PC-9 (cell line): Measurements from ENCODE around the gene HCRT. TPM values are rescaled to one million over a fixed set of nuclear protein-coding genes. Genes with fewer than 3 reads are reported as not detected.

Source experiments
- BruUV-seq: library from RNA; stranded (reverse); fragments of 400-500 nt; replicated peaks from 2 replicates; lab custom pipeline; 2021; lab: Mats Ljungman, UMichigan
- CTCF ChIA-PET: fragments of 300-600 bp; sonication (Branson Sonifier 250); formaldehyde crosslinking; loops from one replicate; lab custom pipeline; 2022; ENCODE audit warnings: antibody characterized with exemption; lab: Charles Lee
- POLR2A ChIA-PET: fragments of 300-600 bp; sonication (Branson Sonifier 250); formaldehyde crosslinking; loops from one replicate; lab custom pipeline; 2022; ENCODE audit warnings: antibody characterized with exemption; ENCODE audit not compliant: unreplicated experiment; lab: Charles Lee
- DNase-seq, 2 experiments: peaks; one replicate each; pipeline versions ENCODE4 v3.0.0 to v3.0.0-alpha.2; 2015 to 2022; ENCODE audit warnings: mixed read lengths in 1 of 2
- H2AFZ ChIP-seq: fragments of 200-600 bp; sonication (generic); 2 replicates; pipeline ENCODE4 v1.8.1; 2017; ENCODE audit warnings: antibody characterized with exemption
- H3F3A ChIP-seq: fragments of 200-600 bp; sonication (generic); 2 replicates; pipeline ENCODE4 v1.8.1; 2017; ENCODE audit warnings: antibody characterized with exemption, mild to moderate bottlenecking, low read depth; ENCODE audit not compliant: insufficient read depth
- H3K27ac ChIP-seq: fragments of 200-600 bp; sonication (generic); 2 replicates; pipeline ENCODE4 v1.6.1; 2016; ENCODE audit warnings: mixed run types
- H3K27me3 ChIP-seq: fragments of 200-600 bp; sonication (generic); 2 replicates; pipeline ENCODE4 v1.6.1; 2016; ENCODE audit warnings: low read depth, mixed run types; ENCODE audit not compliant: insufficient read depth
- H3K36me3 ChIP-seq: fragments of 200-600 bp; sonication (generic); 2 replicates; pipeline ENCODE4 v1.6.1; 2016; ENCODE audit warnings: low read depth, mixed run types
- H3K4me1 ChIP-seq: fragments of 200-600 bp; sonication (generic); replicated peaks from 2 replicates; pipeline ENCODE4 v1.6.1; 2016; ENCODE audit warnings: mixed run types; ENCODE audit not compliant: insufficient read depth
- H3K4me2 ChIP-seq: fragments of 200-600 bp; sonication (generic); 2 replicates; pipeline ENCODE4 v1.6.1; 2017; ENCODE audit warnings: mixed run types
- H3K4me3 ChIP-seq: fragments of 200-600 bp; sonication (generic); 2 replicates; pipeline ENCODE4 v1.6.1; 2016; ENCODE audit warnings: mixed run types
- H3K79me2 ChIP-seq: fragments of 200-600 bp; sonication (generic); 2 replicates; pipeline ENCODE4 v1.6.1; 2017; ENCODE audit warnings: low read depth, mixed run types
- H3K9me2 ChIP-seq: fragments of 200-600 bp; sonication (generic); 2 replicates; pipeline ENCODE4 v1.8.1; 2017; ENCODE audit warnings: mild to moderate bottlenecking; ENCODE audit not compliant: insufficient read depth
- H3K9me3 ChIP-seq: fragments of 200-600 bp; sonication (generic); 2 replicates; pipeline ENCODE4 v1.8.1; 2016; ENCODE audit warnings: low read depth; ENCODE audit not compliant: insufficient read depth
- H4K20me1 ChIP-seq: fragments of 200-600 bp; sonication (generic); 2 replicates; pipeline ENCODE4 v1.8.1; 2017; ENCODE audit not compliant: insufficient read depth
- CTCF ChIP-seq: fragments of 200-600 bp; sonication (generic); conservative IDR thresholded peaks from 2 replicates; pipeline ENCODE4 v1.6.1; 2017; ENCODE audit warnings: mixed run types, antibody characterized with exemption, mild to moderate bottlenecking, moderate library complexity
- EZH2 ChIP-seq: fragments of 200-600 bp; sonication (generic); IDR thresholded peaks from 2 replicates; pipeline ENCODE4 v1.8.0; 2017; ENCODE audit warnings: antibody characterized with exemption, low read depth
- intact Hi-C: fragments of 100-400 bp; cut with micrococcal nuclease; formaldehyde crosslinking; loops from one replicate; pipeline ENCODE4 v1.10.0; 2022; ENCODE audit not compliant: unreplicated experiment
- total RNA-seq: library from RNA; stranded (reverse); gene quantifications from 2 replicates; pipeline ENCODE4 v1.2.3, GENCODE V29; 2021

HCRT gene
- total RNA-seq, 1 experiment from 2014 or later, result not detected

DNA sequence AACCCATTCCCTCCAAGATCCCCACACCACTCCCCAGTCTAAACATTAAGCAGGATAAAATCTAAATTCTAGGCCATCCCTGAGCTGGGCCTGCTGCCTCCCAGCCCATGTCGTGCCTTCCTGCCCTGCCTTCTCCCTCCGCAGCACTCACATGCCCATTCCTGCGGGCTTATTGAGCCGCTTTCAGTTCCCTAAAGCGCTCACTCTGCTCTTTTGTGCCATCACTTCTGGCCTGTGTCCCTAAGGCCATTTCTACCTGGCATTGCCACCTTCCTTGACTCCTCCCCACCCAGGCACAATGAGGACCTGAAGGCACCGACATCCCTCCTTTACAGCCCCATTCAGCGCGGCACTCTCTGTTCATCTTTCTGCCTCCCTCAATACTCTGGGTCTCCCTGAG lies 17.4 kb downstream of the HCRT start:
- ChIA-PET POLR2A (no interaction called here), CTCF (interaction anchor here (0.5 kb wide), 1 partner anchor 426 kb away, joined by 10 read pairs; no protein-coding TSS in a partner anchor)
- peaks cover 23% of the 10 kb centered on the region for H3K27me3 ChIP-seq
- H3K4me3 ChIP-seq, result no peak overlapping the region
- no peak overlapping the region for H3K4me2 ChIP-seq
- no peaks in the 10 kb centered on the region for H4K20me1 ChIP-seq
- H3F3A ChIP-seq, result no peaks in the 10 kb centered on the region
- intact Hi-C loops, result no loop called here
- DNase-seq, result no peak
- H2AFZ ChIP-seq, result no peak overlapping the region
- BruUV-seq, result no TSS peak
- H3K9me3 ChIP-seq, result no peaks in the 10 kb centered on the region
- no peaks in the 10 kb centered on the region for H3K36me3 ChIP-seq
- TF ChIP-seq EZH2, result no peak
- no peaks in the 10 kb centered on the region for H3K9me2 ChIP-seq
- no peaks in the 10 kb centered on the region for H3K79me2 ChIP-seq
- no peaks in the 10 kb centered on the region for H3K4me1 ChIP-seq
- H3K27ac ChIP-seq, result no peak overlapping the region

GRCh38 chr17:42166196-42166763 lies 19.0 kb downstream of the HCRT start:
- Histone ChIP-seq H3F3A (no peaks in the 10 kb centered on the region), H2AFZ (no peak overlapping the region), H3K27me3 (peaks cover 9% of the 10 kb centered on the region), H3K9me2 (no peaks in the 10 kb centered on the region), H3K27ac (no peak overlapping the region), H3K79me2 (no peaks in the 10 kb centered on the region), H3K4me1 (no peaks in the 10 kb centered on the region), H4K20me1 (no peaks in the 10 kb centered on the region), H3K9me3 (no peaks in the 10 kb centered on the region), H3K4me3 (no peak overlapping the region), H3K4me2 (no peak overlapping the region), H3K36me3 (no peaks in the 10 kb centered on the region)
- BruUV-seq, result no TSS peak
- no peak for DNase-seq
- ChIA-PET POLR2A (no interaction called here), CTCF (no interaction called here)
- TF ChIP-seq CTCF, result no peak
- TF ChIP-seq EZH2, result no peak
- intact Hi-C loops, result no loop called here

DNA sequence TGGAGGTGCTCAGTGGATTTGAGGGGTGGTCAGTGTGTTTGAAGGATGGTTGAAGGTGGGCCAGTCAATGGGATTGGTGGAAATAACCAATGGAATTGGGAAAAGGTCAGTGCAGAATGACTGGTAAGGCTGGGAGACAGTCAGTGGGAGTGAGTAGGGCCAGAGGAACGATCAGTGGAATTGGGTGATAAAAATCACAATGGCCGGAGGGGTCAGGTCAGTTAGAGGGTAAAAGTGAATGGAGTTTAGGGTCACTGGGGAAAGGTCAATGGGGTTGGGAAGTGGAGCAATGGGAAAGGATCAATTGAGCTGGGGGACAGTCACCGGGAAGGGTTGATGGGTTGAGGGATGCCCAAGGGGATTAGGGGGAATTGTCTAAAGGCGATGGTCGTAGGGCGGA lies 19.5 kb downstream of the HCRT start:
- DNase-seq, result no peak
- TF ChIP-seq EZH2 (no peak), CTCF (no peak)
- Histone ChIP-seq H3F3A (no peaks in the 10 kb centered on the region), H3K4me1 (no peaks in the 10 kb centered on the region), H4K20me1 (no peaks in the 10 kb centered on the region), H3K9me3 (no peaks in the 10 kb centered on the region), H3K4me2 (no peak overlapping the region), H3K27me3 (peaks cover 6% of the 10 kb centered on the region), H3K9me2 (no peaks in the 10 kb centered on the region), H3K36me3 (no peaks in the 10 kb centered on the region), H3K4me3 (no peak overlapping the region), H2AFZ (no peak overlapping the region), H3K27ac (no peak overlapping the region), H3K79me2 (no peaks in the 10 kb centered on the region)
- CTCF ChIA-PET, result no interaction called here
- no TSS peak for BruUV-seq
- POLR2A ChIA-PET, result no interaction called here
- intact Hi-C loops, result no loop called here
